GM13976 (cell line): ENCODE results near the gene AK8.

Source experiments
- DNase-seq: peaks from one replicate; pipeline ENCODE4 v3.0.0; 2012; ENCODE audit warnings: low spot score
- CTCF ChIP-seq: IDR thresholded peaks from 2 replicates; pipeline ENCODE4 v1.5.1; 2012; ENCODE audit warnings: borderline replicate concordance, mild to moderate bottlenecking; ENCODE audit not compliant: insufficient read depth; ENCODE audit errors: extremely low read depth, missing control alignments, control extremely low read depth
- in situ Hi-C: fragments of 300-500 bp; cut with MboI; formaldehyde crosslinking; loops from one replicate; pipeline ENCODE4 v1.12.0; 2022; ENCODE audit warnings: low sequenced_read_pairs, mixed read lengths, inconsistent platforms; ENCODE audit not compliant: unreplicated experiment

Gene AK8

GRCh38 chr9:132826621-132827365 is 51.3 kb downstream of the AK8 start:
- no peak for TF ChIP-seq CTCF
- DNase-seq, result no peak
- in situ Hi-C loops, result no loop called here

GRCh38 chr9:132826131-132826530 is 52.0 kb downstream of the AK8 start:
- no peak for TF ChIP-seq CTCF
- in situ Hi-C loops, result no loop called here
- no peak for DNase-seq

- in situ Hi-C loops, result no loop called here
- DNase-seq, result no peak
- TF ChIP-seq CTCF, result no peak
These were observed 52.7 kb downstream of the AK8 start for GRCh38 chr9:132825430-132825829.

- in situ Hi-C loops, result no loop called here
- no peak for TF ChIP-seq CTCF
- no peak for DNase-seq
These were observed 53.1 kb downstream of the AK8 start for GRCh38 chr9:132824951-132825350.

- no peak for DNase-seq
- in situ Hi-C loops, result no loop called here
- no peak for TF ChIP-seq CTCF
These were observed 53.9 kb downstream of the AK8 start for GRCh38 chr9:132824151-132824550.

- no peak for DNase-seq
- TF ChIP-seq CTCF, result no peak
- in situ Hi-C loops, result no loop called here
These were observed 54.5 kb downstream of the AK8 start for GRCh38 chr9:132823370-132824145.
